Measurements from ENCODE around the gene AXDND1. TPM values are rescaled to one million over a fixed set of nuclear protein-coding genes. Genes with fewer than 3 reads are reported as not detected.

The AXDND1 gene
- polyA plus RNA-seq, 1 of the 3 experiments (the other 2 are of a cell fraction): 0.16 TPM

DNA sequence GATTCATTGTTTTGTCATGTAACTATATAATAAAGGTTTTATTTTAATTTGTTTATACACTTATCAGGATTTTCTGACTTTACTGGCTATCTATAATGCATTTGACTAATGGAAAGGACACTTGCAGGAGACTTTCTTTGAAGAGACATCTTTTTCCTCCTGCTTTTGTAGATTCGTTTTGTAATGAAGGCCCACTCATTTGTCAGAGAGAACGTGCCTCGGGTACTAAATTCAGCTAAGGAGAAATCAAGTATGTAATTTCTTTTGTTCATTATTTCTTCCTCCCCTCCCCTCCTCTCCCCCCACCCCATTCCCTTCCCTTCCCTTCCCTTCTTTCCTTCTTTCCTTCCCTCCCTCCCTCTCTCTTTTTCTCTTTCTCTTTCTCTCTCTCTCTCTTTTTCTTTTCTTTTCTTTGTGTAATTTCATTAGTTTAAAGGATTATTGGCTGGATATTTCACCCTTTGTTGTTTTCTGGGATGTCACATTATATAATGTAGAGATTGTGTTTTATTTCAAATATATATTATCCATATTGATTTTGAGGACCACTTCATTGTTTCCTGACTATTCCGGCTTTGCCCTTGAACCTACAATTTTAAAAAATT, 23.7 kb upstream of the AXDND1 start:
- no peak for TF ChIP-seq TAF1 (IDR thresholded peaks at IDR 0.05; ENCODE audit: borderline replicate concordance, low read depth, low read length)
- no peak for TF ChIP-seq TEAD4 (IDR thresholded peaks at IDR 0.05; ENCODE audit: borderline replicate concordance, insufficient read depth)
- POLR2A ChIA-PET: no interaction called here
- 87% methylated on average over 4 of the region's 4 CpGs for WGBS (ENCODE audit: low lambda C conversion rate)
- Histone ChIP-seq H3K4me3 (ENCODE audit: low read depth in 2 of 2, low read length in 1 of 2) (no peak overlapping the region), H2AFZ (ENCODE audit: low read depth) (no peak overlapping the region), H3K9me3 (no peaks in the 10 kb centered on the region), H3K4me1 (ENCODE audit: control insufficient read depth in 1 of 2, insufficient read depth in 2 of 2, low read depth in 1 of 2, low read length in 1 of 2) (no peaks in the 10 kb centered on the region), H3K79me2 (ENCODE audit: insufficient read depth) (no peaks in the 10 kb centered on the region), H3K9me2 (no peaks in the 10 kb centered on the region), H3K36me3 (replicated peaks in 1 of 2; ENCODE audit: control insufficient read depth in 1 of 2, insufficient read depth in 2 of 2, low read length in 1 of 2) (peaks cover 30 to 56% of the 10 kb centered on the region in 2 experiments), H3K9ac (no peak overlapping the region), H3F3A (replicated peaks; ENCODE audit: insufficient read depth) (no peaks in the 10 kb centered on the region), H4K20me1 (ENCODE audit: insufficient read depth) (no peaks in the 10 kb centered on the region), H3K27me3 (ENCODE audit: insufficient read depth) (no peaks in the 10 kb centered on the region), H3K27ac (ENCODE audit: low read depth in 2 of 2, low read length in 1 of 2) (no peak overlapping the region), H3K4me2 (no peak overlapping the region)
- CTCF ChIA-PET: no interaction called here
- no peak for DNase-seq

- Histone ChIP-seq H2AFZ (ENCODE audit: low read depth) (no peak overlapping the region), H4K20me1 (ENCODE audit: insufficient read depth) (no peaks in the 10 kb centered on the region), H3K4me3 (ENCODE audit: low read depth in 2 of 2, low read length in 1 of 2) (no peak overlapping the region), H3K4me2 (no peak overlapping the region), H3K79me2 (ENCODE audit: insufficient read depth) (no peaks in the 10 kb centered on the region), H3K4me1 (ENCODE audit: control insufficient read depth in 1 of 2, insufficient read depth in 2 of 2, low read depth in 1 of 2, low read length in 1 of 2) (no peaks in the 10 kb centered on the region), H3K27me3 (ENCODE audit: insufficient read depth) (no peaks in the 10 kb centered on the region), H3K9me2 (no peaks in the 10 kb centered on the region), H3K36me3 (replicated peaks in 1 of 2; ENCODE audit: control insufficient read depth in 1 of 2, insufficient read depth in 2 of 2, low read length in 1 of 2) (peaks cover 35 to 56% of the 10 kb centered on the region in 2 experiments), H3K27ac (ENCODE audit: low read depth in 2 of 2, low read length in 1 of 2) (no peak overlapping the region), H3K9ac (no peak overlapping the region), H3K9me3 (no peaks in the 10 kb centered on the region), H3F3A (replicated peaks; ENCODE audit: insufficient read depth) (no peaks in the 10 kb centered on the region)
- CTCF ChIA-PET: no interaction called here
- DNase-seq: no peak
- POLR2A ChIA-PET: no interaction called here
- TF ChIP-seq RXRA (IDR thresholded peaks at IDR 0.05; ENCODE audit: borderline replicate concordance, low read depth) (no peak), USF2 (IDR thresholded peaks at IDR 0.05; ENCODE audit: borderline replicate concordance, low read depth, low read length) (no peak)
- WGBS (ENCODE audit: low lambda C conversion rate): 94% methylated on average over 4 of the region's 4 CpGs
Observed at GRCh38 chr1:179342740-179343404, 22.9 kb upstream of the AXDND1 start.

- Histone ChIP-seq H3K27ac (ENCODE audit: low read depth in 2 of 2, low read length in 1 of 2) (no peak overlapping the region), H3K9me2 (no peaks in the 10 kb centered on the region), H3K4me3 (ENCODE audit: low read depth in 2 of 2, low read length in 1 of 2) (no peak overlapping the region), H3K79me2 (ENCODE audit: insufficient read depth) (no peaks in the 10 kb centered on the region), H2AFZ (ENCODE audit: low read depth) (no peak overlapping the region), H3K4me1 (ENCODE audit: control insufficient read depth in 1 of 2, insufficient read depth in 2 of 2, low read depth in 1 of 2, low read length in 1 of 2) (peaks cover 0 to 5% of the 10 kb centered on the region in 2 experiments; a peak in 2 of 4 replicates), H3K4me2 (no peak overlapping the region), H3K36me3 (replicated peaks in 1 of 2; ENCODE audit: control insufficient read depth in 1 of 2, insufficient read depth in 2 of 2, low read length in 1 of 2) (peaks cover 28 to 56% of the 10 kb centered on the region in 2 experiments), H4K20me1 (ENCODE audit: insufficient read depth) (no peaks in the 10 kb centered on the region), H3K9me3 (no peaks in the 10 kb centered on the region), H3F3A (replicated peaks; ENCODE audit: insufficient read depth) (peaks cover 5% of the 10 kb centered on the region), H3K9ac (no peak overlapping the region), H3K27me3 (ENCODE audit: insufficient read depth) (no peaks in the 10 kb centered on the region)
- 95% methylated on average over 3 of the region's 3 CpGs for WGBS (ENCODE audit: low lambda C conversion rate)
- CTCF ChIA-PET: no interaction called here
- POLR2A ChIA-PET: no interaction called here
- TF ChIP-seq MXI1 (IDR thresholded peaks at IDR 0.05; ENCODE audit: low read depth, low read length) (no peak), REST (IDR thresholded peaks at IDR 0.05; ENCODE audit: low read depth, low read length) (no peak), SMC3 (IDR thresholded peaks at IDR 0.05; ENCODE audit: low read depth, low read length) (no peak), GATA2 (CRISPR knock-in tag; IDR thresholded peaks at IDR 0.05) (no peak), CHD2 (IDR thresholded peaks at IDR 0.05; ENCODE audit: low read length, partially characterized antibody) (no peak), USF1 (IDR thresholded peaks at IDR 0.05; ENCODE audit: borderline replicate concordance, low read depth) (no peak), RXRA (IDR thresholded peaks at IDR 0.05; ENCODE audit: borderline replicate concordance, low read depth) (no peak), YY1 (IDR thresholded peaks at IDR 0.05; ENCODE audit: low read depth) (no peak), GABPA (IDR thresholded peaks at IDR 0.05; ENCODE audit: low read depth) (no peak)
- TF ChIP-seq, protein P1, sequence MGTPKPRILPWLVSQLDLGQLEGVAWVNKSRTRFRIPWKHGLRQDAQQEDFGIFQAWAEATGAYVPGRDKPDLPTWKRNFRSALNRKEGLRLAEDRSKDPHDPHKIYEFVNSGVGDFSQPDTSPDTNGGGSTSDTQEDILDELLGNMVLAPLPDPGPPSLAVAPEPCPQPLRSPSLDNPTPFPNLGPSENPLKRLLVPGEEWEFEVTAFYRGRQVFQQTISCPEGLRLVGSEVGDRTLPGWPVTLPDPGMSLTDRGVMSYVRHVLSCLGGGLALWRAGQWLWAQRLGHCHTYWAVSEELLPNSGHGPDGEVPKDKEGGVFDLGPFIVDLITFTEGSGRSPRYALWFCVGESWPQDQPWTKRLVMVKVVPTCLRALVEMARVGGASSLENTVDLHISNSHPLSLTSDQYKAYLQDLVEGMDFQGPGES (IDR thresholded peaks at IDR 0.05; ENCODE audit: low read depth, low read length): no peak
- DNase-seq: no peak
Observed at GRCh38 chr1:179351281-179351680, 14.5 kb upstream of the AXDND1 start.

Data from SK-N-SH (cell line).